Right cardiac atrium (tissue), 5 donors: ENCODE measurements around the gene KCNQ1OT1. TPM values are rescaled to one million over a fixed set of nuclear protein-coding genes. Genes with fewer than 3 reads are reported as not detected.

Experiments used
- ATAC-seq, 2 donors: fragments of 200-7000 bp; cut with Tn5 transposase; one replicate each; pipeline versions ENCODE4 v1.8.0 to v1.9.1; 2020; ENCODE audit warnings: moderate library complexity in 2 of 2, mild to moderate bottlenecking in 1 of 2
- DNase-seq, 3 donors: peaks; one replicate each; pipeline ENCODE4 v3.0.0-alpha.2; 2020
- H3K27ac ChIP-seq: one replicate; pipeline ENCODE4 v1.5.1; 2013; ENCODE audit warnings: mild to moderate bottlenecking, low read length, control low read depth, moderate library complexity
- H3K27me3 ChIP-seq: one replicate; pipeline ENCODE4 v1.6.1; 2013; ENCODE audit not compliant: control insufficient read depth, insufficient read depth
- H3K4me1 ChIP-seq: one replicate; pipeline ENCODE4 v1.6.1; 2013; ENCODE audit warnings: low read length; ENCODE audit not compliant: control insufficient read depth, insufficient read depth
- H3K4me3 ChIP-seq: one replicate; pipeline ENCODE4 v1.5.1; 2013; ENCODE audit warnings: low read length, control low read depth
- H3K9me3 ChIP-seq: one replicate; pipeline ENCODE4 v1.6.1; 2013; ENCODE audit warnings: low read length; ENCODE audit not compliant: control insufficient read depth
- WGBS: extraction: QIAGEN DNeasy Blood & Tissue Kit; methylation state at CpG from one replicate; pipeline ENCODE4 v1.1.7; 2013; 5-methylcytosine and 5-hydroxymethylcytosine counted together
- intact Hi-C, 4 donors: fragments of 100-400 bp; cut with DNase I; formaldehyde crosslinking; loops; one replicate each; pipeline versions ENCODE4 v1.11.0 to v1.14.0; 2022 to 2023
- polyA plus RNA-seq: library from polyadenylated mRNA; stranded (reverse); fragments of 200-250 nt; gene quantifications from one replicate; pipeline ENCODE4 v1.2.3, GENCODE V29; 2013
- total RNA-seq, 4 donors: library from RNA; stranded (reverse); fragmentation: NEBNext Ultra II Directional; extraction: Animal tissue kit (Norgen Biotek cat#: 25700); gene quantifications; one replicate each; pipeline ENCODE4 v1.2.1, GENCODE V29; 2021
- donor health status: healthy with polysubstance abuse.
- donor health status: DM: no; HTN: yes; CAD: no.
- donor health status: DM: no; HTN: no; CAD: no.
- donor health status: DM: no; HTN: yes; CAD: no; lungs with severe emphysema.
- donor health status: DM: yes; HTN: yes; CAD: no.

The KCNQ1OT1 gene
- total and polyA plus RNA-seq, 5 donors, result 0.41 to 0.78 (median 0.53) TPM

DNA sequence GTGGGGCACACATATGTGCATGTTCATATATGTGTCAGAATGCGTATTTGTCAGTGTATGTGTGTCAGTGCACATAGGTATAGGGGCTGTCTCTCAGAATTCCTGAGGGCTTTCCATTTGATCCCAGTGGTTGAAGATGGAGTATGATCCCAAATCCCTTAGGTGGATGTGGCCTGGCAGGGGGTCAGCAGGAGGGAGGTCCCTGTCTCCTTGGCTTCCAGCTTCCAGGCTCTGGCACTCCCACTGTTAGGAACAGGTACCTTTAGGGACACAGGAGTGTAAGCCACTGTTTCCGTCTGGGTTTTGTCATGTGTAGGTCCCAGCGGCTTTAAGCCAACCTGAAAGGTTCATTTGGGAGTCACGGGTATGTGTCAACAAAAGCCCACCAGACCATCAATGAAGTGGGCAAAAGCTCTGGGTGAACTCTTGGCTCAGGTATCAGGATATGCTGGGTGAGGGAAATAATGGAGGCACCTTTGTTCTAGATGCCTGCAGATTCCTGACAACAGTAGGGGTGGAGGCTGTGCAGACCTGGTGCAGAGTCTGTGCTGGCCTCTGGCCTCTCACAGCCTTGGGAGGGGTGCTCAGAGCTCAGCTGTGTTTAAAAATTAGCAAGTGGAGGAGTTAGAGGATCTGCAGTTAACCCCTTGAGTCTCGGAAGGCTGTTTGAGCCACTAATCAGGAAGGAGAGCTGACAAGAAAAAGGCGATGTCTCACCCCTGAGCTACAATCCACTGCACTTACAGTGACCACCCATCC lies 9.0 kb downstream of the KCNQ1OT1 start:
- no peak overlapping the region for H3K27ac ChIP-seq
- WGBS, result 87% methylated on average over 6 of the region's 6 CpGs
- ATAC-seq, result no peak
- no peak overlapping the region for H3K4me3 ChIP-seq
- H3K4me1 ChIP-seq, result peaks cover 26% of the 10 kb centered on the region
- no peaks in the 10 kb centered on the region for H3K9me3 ChIP-seq
- H3K27me3 ChIP-seq, result no peaks in the 10 kb centered on the region
- intact Hi-C loops, result loop anchor here in 3 of 4 donors (10.0 kb wide), 2 partner anchors 174 to 194 kb away; partner anchors contain the start of gene CDKN1C (in 2 of the 3)
- no peak for DNase-seq

DNA sequence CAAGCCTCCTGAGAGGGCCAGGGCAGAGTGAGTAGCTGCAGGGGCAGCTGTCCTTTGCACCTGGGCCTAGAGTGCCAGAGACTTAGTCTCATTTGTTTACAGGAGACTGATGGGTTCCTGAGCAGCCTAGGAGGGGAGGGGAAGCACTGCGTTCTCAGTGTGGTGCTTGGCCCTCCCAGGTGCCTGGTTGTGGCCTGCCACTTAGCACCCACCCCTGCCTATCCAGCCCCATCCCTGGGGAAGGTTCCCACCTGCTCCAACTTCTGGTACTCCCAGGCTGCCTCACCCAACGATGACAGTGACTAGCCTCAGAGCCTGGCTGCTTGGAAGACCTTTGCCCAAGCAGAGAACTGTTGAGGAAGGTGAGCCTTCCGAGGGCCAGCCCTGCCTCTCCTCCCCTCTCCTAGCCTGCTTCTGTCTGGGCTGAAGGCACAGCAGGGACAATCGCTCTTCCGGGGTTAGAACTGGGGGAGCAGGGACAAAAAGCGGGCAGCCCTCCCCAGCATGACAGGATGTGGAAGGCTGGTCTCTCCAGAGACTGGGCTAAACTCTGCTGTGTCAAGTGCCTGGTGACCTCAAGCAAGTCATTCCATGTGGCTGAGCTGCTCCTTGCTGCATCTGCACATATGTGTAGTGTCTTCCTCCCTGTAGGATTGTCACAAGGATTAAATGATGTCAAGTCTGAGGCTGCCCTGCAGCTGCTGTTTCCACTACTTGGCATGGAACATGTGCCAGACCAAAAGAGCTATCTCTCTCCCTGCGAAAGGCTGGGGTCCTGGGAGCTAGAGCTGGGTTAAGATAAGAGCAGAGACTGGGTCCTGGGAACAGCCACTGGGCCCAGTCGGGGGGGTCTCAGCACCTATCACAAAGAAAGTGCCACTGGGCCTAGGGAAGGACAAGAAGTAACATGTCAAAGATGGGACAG lies 9.9 kb downstream of the KCNQ1OT1 start:
- no peak overlapping the region for H3K4me3 ChIP-seq
- ATAC-seq (no peak), DNase-seq (no peak)
- no peaks in the 10 kb centered on the region for H3K27me3 ChIP-seq
- no peaks in the 10 kb centered on the region for H3K9me3 ChIP-seq
- 64% methylated on average over 8 of the region's 8 CpGs for WGBS
- peaks cover 26% of the 10 kb centered on the region for H3K4me1 ChIP-seq
- H3K27ac ChIP-seq, result no peak overlapping the region
- intact Hi-C loops, result loop anchor here in 3 of 4 donors (10.0 kb wide), 2 partner anchors 175 to 195 kb away; partner anchors contain the start of gene CDKN1C (in 2 of the 3)

DNA sequence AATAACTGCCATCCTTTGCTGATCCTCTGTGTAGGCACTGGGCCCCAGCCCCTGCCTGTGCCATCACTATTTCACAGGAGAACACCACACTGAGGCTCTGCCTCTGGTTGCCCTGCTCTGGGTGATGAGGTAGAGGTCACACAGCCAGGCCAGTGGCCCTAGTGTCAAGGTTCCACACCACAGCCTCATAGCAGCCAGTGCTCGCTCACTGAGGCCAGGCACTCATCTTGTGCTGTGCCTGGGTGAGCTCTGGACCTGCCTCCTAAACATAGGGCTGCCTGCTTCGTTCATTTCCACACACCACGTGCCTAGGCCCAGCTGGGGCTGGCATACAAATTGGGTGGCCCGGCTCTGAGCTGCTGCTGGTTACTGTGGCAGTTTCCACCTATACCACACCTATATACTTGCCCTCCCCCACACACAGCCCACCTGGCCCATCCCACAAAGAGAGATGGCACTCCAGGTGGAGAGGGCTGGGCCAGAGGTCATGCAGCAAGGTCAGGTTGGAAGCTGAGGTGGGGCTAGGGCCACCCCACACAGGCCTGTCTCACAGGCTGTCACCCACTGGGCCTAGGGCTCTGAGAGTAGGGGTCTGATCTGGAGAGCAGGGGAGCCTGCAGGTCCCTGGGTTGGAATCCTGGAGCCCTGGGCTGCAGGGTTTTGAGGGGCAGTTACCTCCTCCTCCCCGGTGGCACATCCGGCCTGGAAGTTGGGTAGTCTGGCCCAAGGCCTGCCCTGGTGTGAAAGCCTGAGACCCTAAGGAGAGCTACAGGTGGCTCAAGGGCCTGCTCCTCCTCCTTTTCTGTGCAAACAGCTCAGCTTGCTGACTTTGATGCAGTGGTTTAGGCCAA lies 11.2 kb downstream of the KCNQ1OT1 start:
- Histone ChIP-seq H3K27me3 (no peaks in the 10 kb centered on the region), H3K4me3 (no peak overlapping the region), H3K9me3 (no peaks in the 10 kb centered on the region), H3K4me1 (peaks cover 14% of the 10 kb centered on the region), H3K27ac (no peak overlapping the region)
- DNase-seq (no peak), ATAC-seq (no peak)
- WGBS, result 87% methylated on average over 6 of the region's 6 CpGs
- intact Hi-C loops, result no loop called here

DNA sequence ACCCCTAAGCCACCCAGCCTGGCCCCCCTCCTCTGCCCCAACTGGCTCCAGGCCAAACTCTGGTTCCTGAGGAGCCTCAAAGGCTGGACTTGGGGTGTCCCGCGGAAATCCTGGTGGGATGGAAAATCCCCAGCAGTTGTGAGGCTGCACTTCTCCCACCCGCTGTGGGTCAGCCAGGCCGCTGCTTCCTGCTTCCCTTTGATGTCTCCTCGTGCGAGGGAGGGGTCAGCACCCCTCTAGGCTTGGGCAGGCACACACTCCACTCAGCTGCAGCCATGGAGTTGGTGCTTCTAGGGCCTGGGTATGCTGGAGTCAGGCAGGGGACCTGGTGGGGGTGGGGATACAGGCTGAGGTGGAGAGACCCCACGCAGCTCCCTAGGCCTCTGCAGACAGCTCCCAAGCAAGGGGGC lies 12.0 kb downstream of the KCNQ1OT1 start:
- WGBS, result 51% methylated on average over 7 of the region's 7 CpGs

DNA sequence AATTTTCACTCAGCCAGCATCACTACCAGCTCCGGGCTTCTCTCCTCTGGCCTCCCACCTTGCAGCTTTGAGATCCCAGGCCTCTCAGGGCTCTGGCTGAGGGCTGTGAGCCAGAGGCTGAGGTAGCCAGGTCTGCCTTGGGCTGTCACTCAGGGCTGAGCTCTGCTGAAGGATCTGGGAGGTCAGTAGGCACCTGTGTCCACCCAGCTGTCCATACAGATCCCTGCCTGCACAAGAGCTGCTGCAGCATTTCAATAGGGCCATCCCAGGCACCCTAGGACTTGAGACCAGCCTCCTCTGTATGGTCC lies 12.6 kb downstream of the KCNQ1OT1 start:
- DNase-seq, result no peak
- no peak for ATAC-seq
- WGBS, result 92% methylated on average over 1 of the region's 1 CpG

More for the DNA sequence above, 12.0 kb downstream of the KCNQ1OT1 start:
- intact Hi-C loops, result no loop called here
- Histone ChIP-seq H3K4me1 (peaks cover 13% of the 10 kb centered on the region), H3K9me3 (no peaks in the 10 kb centered on the region), H3K4me3 (no peak overlapping the region), H3K27me3 (no peaks in the 10 kb centered on the region), H3K27ac (no peak overlapping the region)
- DNase-seq (peak in 1 of 3 donors; percentile 70), ATAC-seq (peak; percentile 24 to 71)

DNA sequence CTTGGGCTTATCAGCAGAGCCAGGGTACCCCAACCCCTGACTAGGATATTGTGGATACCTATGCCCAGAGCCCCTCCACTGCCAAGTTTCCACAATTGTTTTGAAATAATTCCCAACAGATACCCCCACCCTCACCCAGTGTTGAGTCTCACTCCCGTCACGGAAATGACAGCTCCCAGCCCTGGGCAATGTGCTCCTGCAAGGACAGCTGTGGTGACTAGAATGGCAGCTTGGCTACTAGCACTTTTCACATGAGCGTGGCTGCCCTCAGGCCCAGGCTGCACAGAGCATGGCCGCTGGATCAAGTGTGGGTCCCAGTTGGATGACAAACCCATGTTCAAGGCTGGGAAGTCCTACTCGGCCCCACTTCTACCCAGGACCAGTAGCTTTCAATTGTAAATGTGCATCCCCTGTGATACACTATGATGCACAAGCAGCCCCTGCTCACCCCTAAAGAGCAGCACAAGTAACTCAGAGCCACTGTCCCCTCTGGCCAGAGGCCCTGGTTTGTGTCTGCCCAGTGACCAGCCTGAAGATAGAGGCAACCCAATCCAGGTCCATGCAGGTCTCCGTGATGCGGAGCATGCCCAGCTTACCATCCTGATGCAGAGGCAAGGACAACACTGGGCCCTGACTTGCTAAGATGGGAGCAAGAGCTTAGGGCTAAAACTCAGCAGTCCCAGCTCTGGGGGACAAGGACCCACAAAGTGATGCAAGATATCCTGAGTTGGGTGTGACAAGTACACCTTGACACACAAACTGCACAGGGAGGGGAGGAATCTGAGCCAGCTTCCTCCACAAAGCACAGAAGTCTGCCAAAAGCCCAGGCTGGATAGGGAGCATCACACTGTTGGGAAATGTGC lies 13.2 kb downstream of the KCNQ1OT1 start:
- no peak overlapping the region for H3K27ac ChIP-seq
- peaks cover 13% of the 10 kb centered on the region for H3K4me1 ChIP-seq
- H3K9me3 ChIP-seq, result no peaks in the 10 kb centered on the region
- intact Hi-C loops, result no loop called here
- no peak for DNase-seq
- no peaks in the 10 kb centered on the region for H3K27me3 ChIP-seq
- no peak for ATAC-seq
- no peak overlapping the region for H3K4me3 ChIP-seq
- 88% methylated on average over 7 of the region's 7 CpGs for WGBS

More for the DNA sequence above, 12.6 kb downstream of the KCNQ1OT1 start:
- H3K4me1 ChIP-seq, result peaks cover 13% of the 10 kb centered on the region
- H3K4me3 ChIP-seq, result no peak overlapping the region
- H3K9me3 ChIP-seq, result no peaks in the 10 kb centered on the region
- H3K27ac ChIP-seq, result no peak overlapping the region
- no peaks in the 10 kb centered on the region for H3K27me3 ChIP-seq
- intact Hi-C loops, result no loop called here

DNA sequence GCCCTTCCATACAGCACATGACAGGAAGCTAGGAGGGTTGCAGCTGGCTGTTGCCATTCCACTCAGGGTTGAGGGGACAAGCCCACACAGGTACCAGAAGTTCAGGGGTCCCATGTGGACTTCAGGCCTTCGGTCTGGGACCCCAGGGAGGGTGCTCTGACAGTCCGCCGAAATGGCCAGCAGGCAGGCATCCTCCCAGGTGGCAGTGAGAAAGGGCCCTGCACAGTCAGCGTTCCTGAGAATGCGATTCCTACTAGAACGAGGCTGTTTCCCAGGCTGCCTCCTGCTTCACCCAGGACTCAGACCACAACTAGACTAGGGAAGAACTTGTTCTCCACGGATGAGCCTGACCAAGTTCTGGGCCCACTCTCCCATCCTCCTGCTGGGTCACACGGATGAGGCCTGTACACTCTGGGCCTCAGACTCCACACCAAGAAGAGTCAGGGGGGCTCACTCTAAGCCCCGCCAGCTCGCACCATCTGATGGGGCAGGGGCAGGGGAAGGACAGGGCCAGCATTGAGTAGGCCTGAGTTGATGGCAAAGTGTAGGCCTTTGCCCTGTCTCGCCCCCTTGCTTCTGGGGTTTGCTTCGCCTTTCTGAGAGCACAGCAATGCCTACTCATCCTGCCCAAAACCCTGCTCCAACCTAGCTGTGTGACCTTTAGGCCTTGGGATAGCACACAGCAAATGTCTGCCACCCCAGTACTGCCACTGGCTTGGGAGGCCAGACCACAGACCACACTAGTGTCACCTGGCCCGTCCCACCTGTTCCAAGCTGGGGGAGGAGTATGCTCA lies 14.0 kb downstream of the KCNQ1OT1 start:
- ATAC-seq (no peak), DNase-seq (no peak)
- Histone ChIP-seq H3K9me3 (no peaks in the 10 kb centered on the region), H3K27me3 (no peaks in the 10 kb centered on the region), H3K27ac (no peak overlapping the region), H3K4me1 (peaks cover 13% of the 10 kb centered on the region), H3K4me3 (no peak overlapping the region)
- intact Hi-C loops, result no loop called here
- 91% methylated on average over 13 of the region's 13 CpGs for WGBS

DNA sequence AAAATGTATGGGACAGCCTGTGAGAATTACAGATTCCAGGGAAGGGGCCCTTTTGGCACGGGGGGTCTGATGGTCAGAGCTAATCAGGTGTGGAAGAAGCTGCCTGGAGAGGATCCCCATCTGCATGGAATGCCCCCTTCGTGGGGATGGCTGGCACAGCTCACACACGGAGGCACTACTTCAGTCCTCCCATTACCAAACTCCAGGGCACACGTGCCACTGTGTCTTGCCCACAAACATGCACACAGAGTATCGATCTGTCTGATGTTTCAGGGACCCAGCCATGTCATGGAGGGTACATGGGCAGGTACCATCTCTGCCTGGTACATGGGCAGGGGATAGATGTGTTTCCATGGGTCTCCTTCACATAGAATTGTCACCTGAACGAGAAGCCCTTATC lies 14.7 kb downstream of the KCNQ1OT1 start:
- 84% methylated on average over 6 of the region's 6 CpGs for WGBS
- Histone ChIP-seq H3K4me3 (no peak overlapping the region), H3K4me1 (peaks cover 10% of the 10 kb centered on the region), H3K27me3 (no peaks in the 10 kb centered on the region), H3K27ac (no peak overlapping the region), H3K9me3 (no peaks in the 10 kb centered on the region)
- intact Hi-C loops, result no loop called here
- no peak for DNase-seq
- no peak for ATAC-seq

DNA sequence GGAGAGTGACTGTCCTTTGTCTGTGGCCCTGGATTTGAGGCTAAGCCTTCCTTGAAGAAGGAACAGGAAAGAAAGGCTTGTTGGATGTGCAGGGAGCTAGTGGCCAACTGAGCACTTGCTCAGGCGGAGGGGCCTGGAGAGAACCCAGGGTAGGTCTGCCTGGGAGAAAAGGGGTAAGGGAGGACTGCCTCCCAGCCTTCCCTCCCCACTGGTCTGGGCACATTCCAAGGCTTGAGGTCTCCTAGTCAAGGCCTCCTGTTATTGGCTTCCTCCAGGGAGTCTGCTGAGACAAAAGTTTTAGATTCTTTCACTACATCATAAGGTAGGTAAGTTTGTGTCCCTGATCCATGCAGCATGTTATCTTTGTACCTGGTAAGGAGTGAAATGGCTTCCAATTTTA lies 15.2 kb downstream of the KCNQ1OT1 start:
- Histone ChIP-seq H3K27ac (no peak overlapping the region), H3K9me3 (no peaks in the 10 kb centered on the region), H3K27me3 (no peaks in the 10 kb centered on the region), H3K4me3 (no peak overlapping the region), H3K4me1 (peaks cover 7% of the 10 kb centered on the region)
- DNase-seq (no peak), ATAC-seq (no peak)
- WGBS, result 91% methylated on average over 1 of the region's 1 CpG
- intact Hi-C loops, result no loop called here
